H1 (cell line): ENCODE measurements around the gene ZNF687.

ENCODE experiments used
- FOSL1 ChIP-seq: IDR thresholded peaks from 2 replicates; pipeline ENCODE4 v1.6.1; 2011; ENCODE audit warnings: mild to moderate bottlenecking, low read depth, low read length, moderate library complexity; ENCODE audit not compliant: insufficient read depth
- MAFK ChIP-seq: IDR thresholded peaks from 2 replicates; pipeline ENCODE4 v1.6.1; 2012; ENCODE audit warnings: low read depth, mild to moderate bottlenecking, improper control_type of control experiment, low read length
- POLR2AphosphoS5 ChIP-seq: IDR thresholded peaks from 2 replicates; pipeline ENCODE4 v1.6.1; 2011; ENCODE audit warnings: low read depth, low read length
- SIX5 ChIP-seq: IDR thresholded peaks from 2 replicates; pipeline ENCODE4 v1.6.1; 2011; ENCODE audit warnings: mild to moderate bottlenecking, low read depth, low read length
- SP1 ChIP-seq: IDR thresholded peaks from 2 replicates; pipeline ENCODE4 v1.6.1; 2011; ENCODE audit warnings: low read depth, low read length
- SP2 ChIP-seq: IDR thresholded peaks from 2 replicates; pipeline ENCODE4 v1.6.1; 2012; ENCODE audit warnings: mild to moderate bottlenecking, low read length, inconsistent platforms
- TF ChIP-seq, protein P1 (sequence below), 3 experiments: IDR thresholded peaks; 1 replicate in 2 of 3; 2 replicates in 1 of 3; pipeline versions ENCODE4 v1.5.1 to v1.6.1; 2011; ENCODE audit warnings: low read length in 3 of 3, mild to moderate bottlenecking in 3 of 3, inconsistent platforms in 2 of 3, low read depth in 1 of 3, moderate library complexity in 1 of 3; ENCODE audit not compliant: insufficient read depth in 1 of 3; ENCODE audit errors: control extremely low read depth in 1 of 3
- TF ChIP-seq, protein P2 (sequence below): IDR thresholded peaks from 2 replicates; pipeline ENCODE4 v1.6.1; 2011; ENCODE audit warnings: low read length, improper control_type of control experiment
- TF ChIP-seq, protein P3 (sequence below): IDR thresholded peaks from 2 replicates; pipeline ENCODE4 v1.6.1; 2012; ENCODE audit warnings: inconsistent platforms

DNA sequence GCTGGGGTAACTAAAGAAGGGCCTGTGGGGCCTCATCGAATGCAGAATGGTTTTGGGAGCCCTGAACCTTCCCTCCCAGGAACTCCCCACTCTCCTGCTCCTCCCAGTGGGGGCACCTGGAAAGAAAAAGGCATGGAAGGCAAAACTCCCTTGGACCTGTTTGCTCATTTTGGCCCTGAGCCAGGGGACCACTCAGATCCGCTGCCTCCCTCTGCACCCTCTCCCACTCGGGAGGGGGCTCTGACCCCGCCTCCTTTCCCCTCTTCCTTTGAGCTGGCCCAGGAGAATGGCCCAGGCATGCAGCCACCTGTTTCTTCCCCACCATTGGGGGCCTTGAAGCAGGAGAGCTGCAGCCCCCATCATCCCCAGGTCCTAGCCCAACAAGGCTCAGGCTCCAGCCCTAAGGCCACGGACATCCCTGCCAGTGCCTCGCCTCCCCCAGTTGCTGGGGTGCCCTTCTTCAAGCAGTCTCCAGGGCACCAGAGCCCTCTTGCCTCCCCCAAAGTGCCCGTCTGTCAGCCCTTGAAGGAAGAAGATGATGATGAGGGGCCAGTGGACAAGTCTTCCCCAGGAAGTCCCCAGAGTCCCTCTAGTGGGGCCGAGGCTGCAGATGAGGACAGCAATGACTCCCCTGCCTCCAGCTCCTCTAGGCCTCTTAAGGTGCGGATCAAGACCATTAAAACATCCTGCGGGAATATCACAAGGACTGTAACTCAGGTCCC is 4.7 kb downstream of the ZNF687 start:
- TF ChIP-seq, protein P1, sequence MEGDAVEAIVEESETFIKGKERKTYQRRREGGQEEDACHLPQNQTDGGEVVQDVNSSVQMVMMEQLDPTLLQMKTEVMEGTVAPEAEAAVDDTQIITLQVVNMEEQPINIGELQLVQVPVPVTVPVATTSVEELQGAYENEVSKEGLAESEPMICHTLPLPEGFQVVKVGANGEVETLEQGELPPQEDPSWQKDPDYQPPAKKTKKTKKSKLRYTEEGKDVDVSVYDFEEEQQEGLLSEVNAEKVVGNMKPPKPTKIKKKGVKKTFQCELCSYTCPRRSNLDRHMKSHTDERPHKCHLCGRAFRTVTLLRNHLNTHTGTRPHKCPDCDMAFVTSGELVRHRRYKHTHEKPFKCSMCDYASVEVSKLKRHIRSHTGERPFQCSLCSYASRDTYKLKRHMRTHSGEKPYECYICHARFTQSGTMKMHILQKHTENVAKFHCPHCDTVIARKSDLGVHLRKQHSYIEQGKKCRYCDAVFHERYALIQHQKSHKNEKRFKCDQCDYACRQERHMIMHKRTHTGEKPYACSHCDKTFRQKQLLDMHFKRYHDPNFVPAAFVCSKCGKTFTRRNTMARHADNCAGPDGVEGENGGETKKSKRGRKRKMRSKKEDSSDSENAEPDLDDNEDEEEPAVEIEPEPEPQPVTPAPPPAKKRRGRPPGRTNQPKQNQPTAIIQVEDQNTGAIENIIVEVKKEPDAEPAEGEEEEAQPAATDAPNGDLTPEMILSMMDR (IDR thresholded peaks at IDR 0.05; ENCODE audit: control extremely low read depth in 1 of 3, insufficient read depth in 1 of 3, low read depth in 1 of 3, low read length in 3 of 3) = no peak
- TF ChIP-seq, protein P2, sequence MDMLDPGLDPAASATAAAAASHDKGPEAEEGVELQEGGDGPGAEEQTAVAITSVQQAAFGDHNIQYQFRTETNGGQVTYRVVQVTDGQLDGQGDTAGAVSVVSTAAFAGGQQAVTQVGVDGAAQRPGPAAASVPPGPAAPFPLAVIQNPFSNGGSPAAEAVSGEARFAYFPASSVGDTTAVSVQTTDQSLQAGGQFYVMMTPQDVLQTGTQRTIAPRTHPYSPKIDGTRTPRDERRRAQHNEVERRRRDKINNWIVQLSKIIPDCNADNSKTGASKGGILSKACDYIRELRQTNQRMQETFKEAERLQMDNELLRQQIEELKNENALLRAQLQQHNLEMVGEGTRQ = no peak
- TF ChIP-seq MAFK (no peak), SP1 (no peak), POLR2AphosphoS5 (no peak), FOSL1 (no peak), SIX5 (no peak), SP2 (no peak)
- TF ChIP-seq, protein P3, sequence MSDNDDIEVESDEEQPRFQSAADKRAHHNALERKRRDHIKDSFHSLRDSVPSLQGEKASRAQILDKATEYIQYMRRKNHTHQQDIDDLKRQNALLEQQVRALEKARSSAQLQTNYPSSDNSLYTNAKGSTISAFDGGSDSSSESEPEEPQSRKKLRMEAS = no peak
